LNCaP clone FGC (cell line): ENCODE data around the gene PRELID1.
A peak's percentile ranks its signal among the peaks of the same experiment; 100 is the strongest.
"Not testable (repeated sequence)": the region's sequence is repeated elsewhere in the genome, so short reads cannot be mapped to it uniquely, and the experiment has no call there.

Source experiments
- DNase-seq: peaks from one replicate; pipeline ENCODE4 v3.0.0-alpha.2; 2011; ENCODE audit warnings: low read depth
- H3K4me3 ChIP-seq: 2 replicates; pipeline ENCODE4 v1.5.1; 2011; ENCODE audit warnings: mild to moderate bottlenecking, low read depth, low read length, control low read depth
- CTCF ChIP-seq: IDR thresholded peaks from 2 replicates; pipeline ENCODE4 v1.5.1; 2012; ENCODE audit warnings: mild to moderate bottlenecking; ENCODE audit not compliant: control insufficient read depth, insufficient read depth; ENCODE audit errors: extremely low read depth

The PRELID1 gene, protein sequence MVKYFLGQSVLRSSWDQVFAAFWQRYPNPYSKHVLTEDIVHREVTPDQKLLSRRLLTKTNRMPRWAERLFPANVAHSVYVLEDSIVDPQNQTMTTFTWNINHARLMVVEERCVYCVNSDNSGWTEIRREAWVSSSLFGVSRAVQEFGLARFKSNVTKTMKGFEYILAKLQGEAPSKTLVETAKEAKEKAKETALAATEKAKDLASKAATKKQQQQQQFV

DNA sequence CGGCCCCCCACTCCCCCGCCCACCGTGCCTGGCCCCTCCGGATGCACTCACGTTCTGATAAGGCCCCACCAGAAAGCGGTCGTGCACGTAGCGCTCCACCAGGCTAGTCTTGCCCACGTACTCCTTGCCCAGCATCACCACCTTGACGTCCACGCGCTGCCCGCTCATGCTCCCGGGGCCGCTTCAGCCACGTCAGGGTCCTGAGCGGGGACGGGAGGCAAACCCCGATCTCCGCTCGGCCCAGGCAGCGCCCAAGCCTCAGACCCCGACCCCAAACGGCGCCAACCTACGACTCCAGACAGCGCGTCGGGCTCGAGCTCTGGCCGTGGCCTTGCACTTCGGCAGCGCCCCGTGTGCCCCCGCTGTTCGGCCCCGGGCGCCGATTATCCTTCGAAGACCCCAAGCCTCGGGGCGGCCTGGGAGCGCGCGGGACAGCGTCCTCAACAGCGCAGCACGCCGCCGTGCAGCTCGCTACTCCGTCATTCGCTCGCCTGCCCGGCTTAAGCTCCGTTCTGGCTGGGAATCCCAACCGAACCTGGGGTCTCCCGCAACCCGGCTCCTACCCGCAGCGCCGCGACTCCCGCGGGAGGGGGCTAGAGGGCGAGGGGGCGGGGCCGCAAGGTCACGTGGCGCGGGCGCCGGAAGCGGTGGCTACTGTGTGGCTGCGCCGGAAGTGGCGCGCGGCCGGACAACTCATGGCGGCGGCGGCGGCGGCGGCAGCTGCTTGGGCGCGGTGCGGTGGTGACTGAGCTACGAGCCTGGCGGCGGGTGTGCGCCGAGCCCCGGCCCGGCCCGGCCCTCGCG, at the start of gene PRELID1, which contains the start of gene RAB24:
Gene PRELID1 (plus strand): TSS at position 679 of the 804 bp plus-strand sequence. CDS start 187 bp downstream, outside the sequence.
Gene RAB24 (minus strand): TSS at position 599 of the 804 bp plus-strand sequence. CDS start 431 bp downstream, at position 168.
- DNase-seq, result no peak
- peak; percentile 47 for TF ChIP-seq CTCF
- peak within 1 kb of the TSS; percentile 91 for H3K4me3 ChIP-seq

DNA sequence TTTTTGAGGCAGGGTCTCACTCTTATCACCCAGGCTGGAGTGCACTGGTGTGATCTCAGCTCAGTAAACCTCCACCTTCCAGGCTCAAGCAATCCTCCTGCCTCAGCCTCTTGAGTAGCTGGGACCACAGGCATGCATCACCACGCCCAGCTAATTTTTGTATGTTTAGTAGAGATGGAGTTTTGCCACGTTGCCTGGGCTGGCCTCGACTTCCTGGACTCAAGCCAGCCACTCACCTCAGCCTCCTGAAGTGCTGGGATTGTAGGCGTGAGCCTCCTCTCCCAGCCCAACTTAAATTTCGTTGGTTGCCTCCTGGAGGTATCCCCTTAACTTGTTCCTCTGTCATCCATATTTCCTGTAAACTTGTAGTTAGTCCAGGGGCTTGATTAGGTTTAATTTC, 47.3 kb upstream of the PRELID1 start:
- no peak for TF ChIP-seq CTCF
- H3K4me3 ChIP-seq, result no peak overlapping the region
- no peak for DNase-seq

GRCh38 chr5:177258711-177259110, 44.9 kb upstream of the PRELID1 start:
- not testable (repeated sequence) for DNase-seq, H3K4me3 ChIP-seq

DNA sequence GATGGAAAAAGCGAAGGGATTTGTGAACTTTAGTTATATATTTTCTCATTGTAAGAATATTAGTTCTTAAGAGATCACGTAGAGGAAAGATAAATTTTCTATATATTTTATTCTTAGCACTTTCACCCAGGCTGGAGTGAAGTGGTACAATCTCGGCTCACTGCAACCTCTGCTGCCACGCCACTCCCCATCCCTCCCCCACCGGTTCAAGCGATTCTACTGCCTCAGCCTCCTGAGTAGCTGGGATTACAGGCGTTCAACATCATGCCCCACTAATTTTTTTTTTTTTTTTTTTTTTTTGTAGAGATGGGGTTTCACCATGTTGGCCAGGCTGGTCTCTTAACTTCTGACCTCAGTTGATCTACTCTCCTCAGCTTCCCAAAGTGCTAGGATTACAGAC, 42.6 kb upstream of the PRELID1 start:
- no peak for DNase-seq
- no peak for TF ChIP-seq CTCF
- H3K4me3 ChIP-seq, result no peak overlapping the region

- TF ChIP-seq CTCF, result no peak
- no peak overlapping the region for H3K4me3 ChIP-seq
- no peak for DNase-seq
Measured at GRCh38 chr5:177261510-177261909, 42.1 kb upstream of the PRELID1 start.

GRCh38 chr5:177264178-177264577, 39.4 kb upstream of the PRELID1 start:
- TF ChIP-seq CTCF, result no peak
- no peak for DNase-seq
- no peak overlapping the region for H3K4me3 ChIP-seq

DNA sequence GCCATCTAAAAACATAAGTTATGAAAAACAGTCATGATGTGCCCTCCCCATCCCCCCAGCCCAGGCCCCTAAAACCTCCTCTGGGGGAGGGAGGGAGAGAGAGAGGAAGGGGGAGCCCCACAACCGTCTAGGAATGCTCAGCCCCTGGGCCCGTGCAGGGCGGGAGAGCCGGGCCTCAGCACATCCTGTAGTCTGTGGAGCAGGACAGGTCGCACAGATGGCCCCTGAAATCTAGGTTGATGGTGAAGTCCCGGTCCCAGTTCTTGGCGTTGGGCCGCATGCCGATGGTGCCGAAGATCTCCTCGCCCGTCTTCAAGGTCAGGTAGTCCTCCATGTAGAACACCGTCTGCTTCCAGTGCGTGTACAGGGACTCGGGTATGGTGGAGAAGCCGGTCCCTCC, 38.2 kb upstream of the PRELID1 start:
- H3K4me3 ChIP-seq, result no peak overlapping the region
- DNase-seq, result no peak
- TF ChIP-seq CTCF, result no peak
